ENCODE data around the gene CLDN12. TPM values are rescaled to one million over a fixed set of nuclear protein-coding genes. Genes with fewer than 3 reads are reported as not detected.

Gene CLDN12
- total RNA-seq, 1 donor from 2014 or later: 21.4 TPM

DNA sequence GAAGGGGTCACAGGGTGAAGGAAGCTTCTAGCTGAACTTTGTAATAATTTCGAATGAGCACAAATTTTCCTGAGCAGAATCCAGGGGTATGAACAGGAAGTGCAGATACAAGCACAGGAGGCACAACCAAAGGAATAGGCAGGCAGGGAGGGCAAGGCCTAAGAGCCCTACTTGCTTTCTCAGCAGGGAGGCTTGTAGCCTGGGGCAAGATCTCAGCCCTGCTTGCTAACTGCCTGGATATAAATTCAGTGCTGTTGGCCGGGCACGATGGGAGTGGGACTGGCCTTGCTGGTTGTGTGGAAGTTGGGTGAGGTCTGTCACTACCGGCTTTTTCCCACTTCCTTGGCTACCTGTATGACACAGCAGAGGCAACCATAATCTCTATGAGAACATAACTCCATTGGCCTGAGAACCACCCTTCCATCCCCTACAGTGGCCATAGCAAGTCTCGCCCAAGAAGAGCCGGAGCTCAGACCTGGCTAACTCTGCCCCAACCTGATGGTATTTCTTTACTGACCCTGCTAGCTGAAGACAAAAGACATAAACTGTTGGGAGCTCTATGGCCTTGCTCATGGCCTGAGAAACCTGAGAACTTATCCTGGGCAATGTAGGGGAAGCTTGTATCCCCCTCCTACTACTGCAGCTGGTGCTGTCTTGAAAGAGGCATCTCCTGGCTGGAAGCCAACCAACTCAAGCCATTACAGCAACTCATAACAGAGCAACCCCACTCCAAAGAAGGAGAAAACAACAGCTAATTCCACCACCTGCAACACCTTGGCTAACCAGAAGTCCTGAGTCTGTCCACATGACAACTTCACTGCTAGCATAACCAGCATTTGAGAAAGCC is 27.6 kb downstream of the CLDN12 start:
- DNase-seq (ENCODE audit: extremely low spot score in 2 of 2): no peak
- H3K4me3 ChIP-seq: no peak overlapping the region
- intact Hi-C loops (cut with DNase I): no loop called here
- H3K4me1 ChIP-seq: no peaks in the 10 kb centered on the region
- H3K27ac ChIP-seq: no peak overlapping the region
- no peak for TF ChIP-seq CTCF (IDR thresholded peaks at IDR 0.05)
- no peak for TF ChIP-seq POLR2AphosphoS5 (IDR thresholded peaks at IDR 0.05; ENCODE audit: insufficient read depth in 1 of 2, low read depth in 1 of 2)
- TF ChIP-seq POLR2A (IDR thresholded peaks at IDR 0.05): no peak
- no peaks in the 10 kb centered on the region for H3K27me3 ChIP-seq
- H3K9me3 ChIP-seq: no peaks in the 10 kb centered on the region
- no peaks in the 10 kb centered on the region for H3K36me3 ChIP-seq

DNA sequence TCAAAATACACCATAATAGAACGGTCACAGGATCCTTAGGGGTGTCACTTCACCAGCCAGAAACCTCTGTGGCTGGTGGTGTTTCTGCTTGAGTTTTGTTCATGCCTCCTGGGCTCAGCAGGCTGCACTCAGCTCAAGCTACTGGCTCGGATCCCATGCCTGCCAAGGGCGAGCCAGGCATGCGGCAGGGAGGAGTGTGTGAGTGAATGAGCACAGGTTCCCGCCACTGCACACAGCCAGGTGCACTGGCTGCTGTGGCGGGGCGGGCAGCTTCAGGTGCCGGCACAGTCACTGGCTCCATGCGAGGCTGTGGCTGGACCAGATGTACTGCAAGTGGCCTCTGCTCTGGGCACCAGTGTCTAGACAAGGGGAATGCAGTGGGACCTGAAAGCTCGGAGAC is 29.5 kb downstream of the CLDN12 start:
- DNase-seq (ENCODE audit: extremely low spot score in 2 of 2): no peak

DNA sequence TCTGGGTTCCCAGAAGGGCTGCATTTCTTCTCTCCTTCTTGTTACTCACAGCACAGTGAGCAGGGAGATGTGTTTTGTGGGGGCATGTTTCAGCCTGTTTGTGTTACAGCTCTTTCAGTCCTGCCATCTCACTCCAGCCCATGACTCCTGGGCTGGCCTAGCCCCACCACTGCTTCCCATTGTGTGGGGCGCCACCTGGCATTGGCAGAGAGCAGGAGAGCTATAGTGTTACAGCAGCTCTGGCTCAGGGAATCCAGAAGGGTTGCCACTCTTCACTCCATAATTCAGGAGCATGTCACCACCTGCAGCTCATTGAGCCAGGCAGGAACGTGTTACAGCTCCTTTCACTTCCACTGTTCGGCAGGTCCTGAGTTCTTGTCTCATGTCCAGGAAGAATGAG is 30.0 kb downstream of the CLDN12 start:
- H3K27me3 ChIP-seq: no peaks in the 10 kb centered on the region
- no peaks in the 10 kb centered on the region for H3K4me1 ChIP-seq
- no peak overlapping the region for H3K27ac ChIP-seq
- no peak for TF ChIP-seq POLR2AphosphoS5 (IDR thresholded peaks at IDR 0.05; ENCODE audit: insufficient read depth in 1 of 2, low read depth in 1 of 2)
- TF ChIP-seq CTCF (IDR thresholded peaks at IDR 0.05): no peak
- TF ChIP-seq POLR2A (IDR thresholded peaks at IDR 0.05): no peak
- no peak overlapping the region for H3K4me3 ChIP-seq
- H3K36me3 ChIP-seq: no peaks in the 10 kb centered on the region
- intact Hi-C loops (cut with DNase I): no loop called here
- no peak for DNase-seq (ENCODE audit: extremely low spot score in 2 of 2)
- H3K9me3 ChIP-seq: no peaks in the 10 kb centered on the region

More for the DNA sequence above, 29.5 kb downstream of the CLDN12 start:
- no peaks in the 10 kb centered on the region for H3K27me3 ChIP-seq
- no peaks in the 10 kb centered on the region for H3K9me3 ChIP-seq
- H3K4me1 ChIP-seq: no peaks in the 10 kb centered on the region
- no peak overlapping the region for H3K4me3 ChIP-seq
- no peaks in the 10 kb centered on the region for H3K36me3 ChIP-seq
- intact Hi-C loops (cut with DNase I): no loop called here
- no peak overlapping the region for H3K27ac ChIP-seq
- TF ChIP-seq POLR2AphosphoS5 (IDR thresholded peaks at IDR 0.05; ENCODE audit: insufficient read depth in 1 of 2, low read depth in 1 of 2): no peak
- TF ChIP-seq CTCF (IDR thresholded peaks at IDR 0.05): no peak
- TF ChIP-seq POLR2A (IDR thresholded peaks at IDR 0.05): no peak

DNA sequence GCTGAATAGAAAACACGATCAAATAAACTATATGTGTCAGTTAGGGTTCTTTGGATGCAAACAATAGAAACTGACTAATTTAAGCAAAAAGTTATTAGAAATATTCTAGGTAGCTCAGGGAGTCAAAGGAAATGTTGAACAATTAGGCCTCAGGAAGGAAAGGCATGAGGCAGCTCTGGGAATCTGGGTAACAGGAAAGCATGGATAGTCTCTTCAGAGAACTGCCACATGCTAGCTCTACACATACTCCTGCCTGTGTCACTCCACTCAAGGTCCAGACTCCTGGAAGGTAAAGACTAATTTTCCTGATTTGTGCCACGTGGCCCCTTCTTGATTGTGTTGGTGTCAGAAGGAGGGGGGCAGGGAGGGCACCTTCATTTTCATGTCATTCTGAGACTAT is 42.4 kb downstream of the CLDN12 start:
- intact Hi-C loops (cut with DNase I): no loop called here
- Histone ChIP-seq H3K36me3 (no peaks in the 10 kb centered on the region), H3K27ac (no peak overlapping the region), H3K4me3 (no peak overlapping the region), H3K9me3 (no peaks in the 10 kb centered on the region), H3K27me3 (no peaks in the 10 kb centered on the region), H3K4me1 (no peaks in the 10 kb centered on the region)
- TF ChIP-seq POLR2A (IDR thresholded peaks at IDR 0.05): no peak
- no peak for TF ChIP-seq CTCF (IDR thresholded peaks at IDR 0.05)
- TF ChIP-seq POLR2AphosphoS5 (IDR thresholded peaks at IDR 0.05; ENCODE audit: insufficient read depth in 1 of 2, low read depth in 1 of 2): no peak
- DNase-seq (ENCODE audit: extremely low spot score in 2 of 2): no peak

Data from vagina (tissue), 2 donors.